RWPE2 (cell line): ENCODE results near the gene LRRC57.

Experiments used
- ATAC-seq: fragments of 200-7000 bp; cut with Tn5 transposase; 3 replicates; pipeline ENCODE4 v1.9.1; 2021; ENCODE audit warnings: low read depth
- DNase-seq: peaks from one replicate; pipeline ENCODE4 v3.0.0-alpha.2; 2020; ENCODE audit warnings: low spot score
- H3K27ac ChIP-seq: fragments of 450-650 bp; 2 replicates; pipeline ENCODE4 v1.5.1; 2017; ENCODE audit warnings: mild to moderate bottlenecking; ENCODE audit not compliant: poor library complexity, severe bottlenecking
- H3K27me3 ChIP-seq: fragments of 250-450 bp; sonication (Bioruptor Pico); 2 replicates; pipeline ENCODE4 v1.5.1; 2021; ENCODE audit warnings: mild to moderate bottlenecking, moderate library complexity; ENCODE audit not compliant: insufficient read depth, poor library complexity, severe bottlenecking
- H3K36me3 ChIP-seq: fragments of 250-450 bp; sonication (Bioruptor Pico); 2 replicates; pipeline ENCODE4 v1.5.1; 2020; ENCODE audit warnings: low read depth, mild to moderate bottlenecking, moderate library complexity
- H3K4me1 ChIP-seq: fragments of 250-450 bp; sonication (Bioruptor Pico); 2 replicates; pipeline ENCODE4 v1.5.1; 2021; ENCODE audit warnings: mild to moderate bottlenecking, moderate library complexity; ENCODE audit not compliant: insufficient read depth, poor library complexity, severe bottlenecking
- H3K4me3 ChIP-seq: fragments of 250-450 bp; sonication (Bioruptor Pico); 2 replicates; pipeline ENCODE4 v1.5.1; 2021; ENCODE audit warnings: mild to moderate bottlenecking, moderate library complexity; ENCODE audit not compliant: severe bottlenecking
- H3K9me3 ChIP-seq: fragments of 250-450 bp; sonication (Bioruptor Pico); 2 replicates; pipeline ENCODE4 v1.5.1; 2021; ENCODE audit warnings: mild to moderate bottlenecking, moderate library complexity; ENCODE audit not compliant: severe bottlenecking
- CTCF ChIP-seq: fragments of 450-650 bp; IDR thresholded peaks from one replicate; pipeline ENCODE4 v1.5.1; 2017; ENCODE audit warnings: mild to moderate bottlenecking, moderate library complexity; ENCODE audit not compliant: poor library complexity, severe bottlenecking

The LRRC57 gene

GRCh38 chr15:42548249-42549031 lies at the start of gene LRRC57, which contains the start of gene HAUS2:
Gene LRRC57 (minus strand): TSS chr15:42548793. CDS start chr15:42548434, 359 bp downstream.
Gene HAUS2 (plus strand): TSS chr15:42548838. CDS start chr15:42548873, 35 bp downstream.
- no peak for TF ChIP-seq CTCF
- peaks cover 11% of the 10 kb centered on the region for H3K4me1 ChIP-seq
- H3K27ac ChIP-seq: peak within 1 kb of the TSS; percentile 41
- no peaks in the 10 kb centered on the region for H3K27me3 ChIP-seq
- DNase-seq (peak; percentile 95), ATAC-seq (peak; percentile 87)
- H3K9me3 ChIP-seq: no peaks in the 10 kb centered on the region
- H3K4me3 ChIP-seq: peak within 1 kb of the TSS; percentile 95
- peaks cover 53% of the 10 kb centered on the region for H3K36me3 ChIP-seq

GRCh38 chr15:42595626-42596240 lies 47.1 kb upstream of the LRRC57 start:
- no peaks in the 10 kb centered on the region for H3K27me3 ChIP-seq
- no peak for ATAC-seq

GRCh38 chr15:42594095-42594494 lies 45.5 kb upstream of the LRRC57 start:
- TF ChIP-seq CTCF: no peak
- Histone ChIP-seq H3K27me3 (no peaks in the 10 kb centered on the region), H3K4me1 (no peaks in the 10 kb centered on the region), H3K36me3 (no peaks in the 10 kb centered on the region), H3K9me3 (no peaks in the 10 kb centered on the region), H3K27ac (no peak overlapping the region), H3K4me3 (no peak overlapping the region)
- no peak for ATAC-seq
- DNase-seq: no peak

More at GRCh38 chr15:42595626-42596240, 47.1 kb upstream of the LRRC57 start:
- no peak overlapping the region for H3K4me3 ChIP-seq
- H3K36me3 ChIP-seq: no peaks in the 10 kb centered on the region
- H3K9me3 ChIP-seq: no peaks in the 10 kb centered on the region
- H3K4me1 ChIP-seq: no peaks in the 10 kb centered on the region
- DNase-seq: no peak
- no peak overlapping the region for H3K27ac ChIP-seq
- TF ChIP-seq CTCF: no peak

GRCh38 chr15:42593143-42593542 lies 44.5 kb upstream of the LRRC57 start:
- Histone ChIP-seq H3K4me3 (no peak overlapping the region), H3K4me1 (no peaks in the 10 kb centered on the region), H3K36me3 (no peaks in the 10 kb centered on the region), H3K27ac (no peak overlapping the region), H3K27me3 (no peaks in the 10 kb centered on the region), H3K9me3 (no peaks in the 10 kb centered on the region)
- ATAC-seq (no peak), DNase-seq (no peak)
- no peak for TF ChIP-seq CTCF
